ENCODE data around the gene ZNF783.
"Not testable (repeated sequence)": the region's sequence is repeated elsewhere in the genome, so short reads cannot be mapped to it uniquely, and the experiment has no call there.

DNA sequence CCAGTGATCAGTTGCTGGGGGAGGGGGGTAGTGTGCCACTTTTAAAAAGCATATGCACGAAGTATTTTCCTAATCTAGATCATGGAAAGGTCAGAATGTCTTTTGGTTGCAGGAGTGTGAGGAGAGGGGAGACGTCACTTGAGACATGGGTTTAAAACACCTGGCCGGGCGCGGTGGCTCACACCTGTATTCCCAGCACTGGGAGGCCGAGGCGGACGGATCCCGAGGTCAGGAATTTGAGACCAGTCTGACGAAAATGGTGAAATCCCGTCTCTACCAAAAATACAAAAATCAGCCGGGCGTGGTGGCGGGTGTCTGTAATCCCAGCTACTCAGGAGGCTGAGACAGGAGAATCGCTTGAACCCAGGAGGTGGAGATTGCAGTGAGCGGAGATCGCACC, 35.6 kb upstream of the ZNF783 start:
- TF ChIP-seq, protein P1, sequence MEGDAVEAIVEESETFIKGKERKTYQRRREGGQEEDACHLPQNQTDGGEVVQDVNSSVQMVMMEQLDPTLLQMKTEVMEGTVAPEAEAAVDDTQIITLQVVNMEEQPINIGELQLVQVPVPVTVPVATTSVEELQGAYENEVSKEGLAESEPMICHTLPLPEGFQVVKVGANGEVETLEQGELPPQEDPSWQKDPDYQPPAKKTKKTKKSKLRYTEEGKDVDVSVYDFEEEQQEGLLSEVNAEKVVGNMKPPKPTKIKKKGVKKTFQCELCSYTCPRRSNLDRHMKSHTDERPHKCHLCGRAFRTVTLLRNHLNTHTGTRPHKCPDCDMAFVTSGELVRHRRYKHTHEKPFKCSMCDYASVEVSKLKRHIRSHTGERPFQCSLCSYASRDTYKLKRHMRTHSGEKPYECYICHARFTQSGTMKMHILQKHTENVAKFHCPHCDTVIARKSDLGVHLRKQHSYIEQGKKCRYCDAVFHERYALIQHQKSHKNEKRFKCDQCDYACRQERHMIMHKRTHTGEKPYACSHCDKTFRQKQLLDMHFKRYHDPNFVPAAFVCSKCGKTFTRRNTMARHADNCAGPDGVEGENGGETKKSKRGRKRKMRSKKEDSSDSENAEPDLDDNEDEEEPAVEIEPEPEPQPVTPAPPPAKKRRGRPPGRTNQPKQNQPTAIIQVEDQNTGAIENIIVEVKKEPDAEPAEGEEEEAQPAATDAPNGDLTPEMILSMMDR (IDR thresholded peaks at IDR 0.05), result not testable (repeated sequence)
- not testable (repeated sequence) for TF ChIP-seq POLR2A, EP300, POLR2AphosphoS5 (IDR thresholded peaks at IDR 0.05)

All from suprapubic skin (tissue), 4 donors.